Omental fat pad (tissue), 4 donors: ENCODE measurements around the gene DSE. TPM values are rescaled to one million over a fixed set of nuclear protein-coding genes. Genes with fewer than 3 reads are reported as not detected.

Source experiments
- ATAC-seq: fragments of 150-250 bp; one replicate; pipeline ENCODE4 v1.9.1; 2016; ENCODE audit warnings: mild to moderate bottlenecking, moderate library complexity; ENCODE audit not compliant: low FRiP score
- DNase-seq: peaks from one replicate; pipeline ENCODE4 v3.0.0-alpha.2; 2019; ENCODE audit warnings: low spot score
- total RNA-seq, 4 donors: library from RNA; depleted of rRNA; stranded (reverse); fragments of >200 nt; gene quantifications; one replicate each; pipeline ENCODE4 v1.1.0, GENCODE V29; 2016
- TF ChIP-seq, protein P1 (sequence below), 3 donors: fragments of 450-650 bp; IDR thresholded peaks; one replicate each; pipeline ENCODE4 v1.5.1; 2016 to 2017; ENCODE audit warnings: antibody characterized with exemption in 3 of 3, mild to moderate bottlenecking in 3 of 3, moderate library complexity in 2 of 3

DSE gene
- total RNA-seq, 4 donors from 2014 or later = 80.9 to 145 (median 100) TPM

DNA sequence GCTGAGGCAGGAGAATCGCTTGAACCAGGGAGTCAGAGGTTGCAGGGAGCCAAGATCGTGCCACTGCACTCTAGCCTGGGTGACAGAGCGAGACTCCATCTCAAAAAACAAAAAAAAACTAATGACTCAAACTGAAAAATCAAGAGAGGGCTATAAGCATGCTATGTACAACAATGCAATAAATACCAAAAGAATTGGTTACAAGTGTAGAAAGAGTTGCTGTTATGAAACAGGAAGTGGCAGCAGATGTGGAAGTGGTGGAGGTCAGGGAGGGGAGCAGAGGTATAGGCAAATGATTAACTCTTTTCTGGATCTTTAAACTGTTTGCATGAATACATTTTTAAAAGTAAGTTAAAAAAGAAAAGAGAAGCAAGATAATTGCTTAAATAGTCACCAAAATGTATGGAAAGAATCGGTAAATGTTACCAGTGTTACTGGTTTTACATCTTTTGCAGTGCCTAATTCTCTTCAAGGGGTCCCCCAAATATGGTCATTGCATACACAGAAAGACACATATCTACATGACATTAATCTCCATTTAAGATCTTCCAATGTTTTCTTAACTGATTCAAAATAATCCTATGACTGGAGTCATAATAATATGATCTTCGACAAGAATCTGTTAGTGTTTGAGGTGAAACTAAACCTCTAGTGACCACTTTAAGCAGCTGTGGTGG is 105.4 kb downstream of the DSE start:
- DNase-seq (no peak), ATAC-seq (no peak)
- TF ChIP-seq, protein P1, sequence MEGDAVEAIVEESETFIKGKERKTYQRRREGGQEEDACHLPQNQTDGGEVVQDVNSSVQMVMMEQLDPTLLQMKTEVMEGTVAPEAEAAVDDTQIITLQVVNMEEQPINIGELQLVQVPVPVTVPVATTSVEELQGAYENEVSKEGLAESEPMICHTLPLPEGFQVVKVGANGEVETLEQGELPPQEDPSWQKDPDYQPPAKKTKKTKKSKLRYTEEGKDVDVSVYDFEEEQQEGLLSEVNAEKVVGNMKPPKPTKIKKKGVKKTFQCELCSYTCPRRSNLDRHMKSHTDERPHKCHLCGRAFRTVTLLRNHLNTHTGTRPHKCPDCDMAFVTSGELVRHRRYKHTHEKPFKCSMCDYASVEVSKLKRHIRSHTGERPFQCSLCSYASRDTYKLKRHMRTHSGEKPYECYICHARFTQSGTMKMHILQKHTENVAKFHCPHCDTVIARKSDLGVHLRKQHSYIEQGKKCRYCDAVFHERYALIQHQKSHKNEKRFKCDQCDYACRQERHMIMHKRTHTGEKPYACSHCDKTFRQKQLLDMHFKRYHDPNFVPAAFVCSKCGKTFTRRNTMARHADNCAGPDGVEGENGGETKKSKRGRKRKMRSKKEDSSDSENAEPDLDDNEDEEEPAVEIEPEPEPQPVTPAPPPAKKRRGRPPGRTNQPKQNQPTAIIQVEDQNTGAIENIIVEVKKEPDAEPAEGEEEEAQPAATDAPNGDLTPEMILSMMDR (IDR thresholded peaks at IDR 0.05) = no peak

DNA sequence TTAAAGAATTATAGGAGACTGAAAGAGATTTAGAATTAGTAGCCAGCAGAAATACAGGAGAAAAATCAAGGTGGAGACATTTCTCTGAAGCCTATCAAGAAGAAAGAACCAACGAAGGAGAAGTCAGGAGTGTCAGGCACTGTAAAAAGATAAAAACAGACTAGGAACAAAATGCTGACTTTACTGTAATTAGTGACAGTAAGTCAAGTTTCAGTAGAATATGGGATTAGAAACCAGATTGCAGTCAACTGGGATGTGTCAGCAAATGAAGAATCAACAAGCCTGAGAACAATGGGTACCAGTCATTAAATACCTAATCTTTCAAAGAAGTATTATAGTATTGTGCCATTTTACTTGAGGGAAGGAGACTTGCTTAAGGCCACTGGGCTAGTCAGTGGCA is 112.0 kb downstream of the DSE start:
- ATAC-seq (no peak), DNase-seq (no peak)
- TF ChIP-seq, protein P1 (IDR thresholded peaks at IDR 0.05) = no peak

DNA sequence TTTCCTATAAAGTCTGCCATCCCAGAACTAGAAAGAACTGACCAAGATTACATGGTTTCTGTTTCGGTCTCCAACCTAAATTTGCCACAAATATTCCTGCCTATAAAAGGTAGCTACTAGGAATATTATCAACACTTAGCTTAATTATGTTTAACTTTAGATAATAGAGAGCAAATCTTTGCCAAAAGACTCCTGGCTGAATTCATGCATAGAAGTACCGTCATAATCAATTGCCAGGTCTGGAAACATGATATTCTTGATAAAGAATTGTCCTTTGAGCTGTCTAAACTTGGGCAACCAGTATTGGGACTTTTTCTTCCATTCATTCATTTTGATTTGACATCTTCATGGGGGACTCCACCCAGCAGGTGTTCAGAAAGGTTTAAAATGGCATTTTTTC is 112.9 kb downstream of the DSE start:
- DNase-seq = no peak
- ATAC-seq = no peak
- TF ChIP-seq, protein P1 (IDR thresholded peaks at IDR 0.05) = no peak

DNA sequence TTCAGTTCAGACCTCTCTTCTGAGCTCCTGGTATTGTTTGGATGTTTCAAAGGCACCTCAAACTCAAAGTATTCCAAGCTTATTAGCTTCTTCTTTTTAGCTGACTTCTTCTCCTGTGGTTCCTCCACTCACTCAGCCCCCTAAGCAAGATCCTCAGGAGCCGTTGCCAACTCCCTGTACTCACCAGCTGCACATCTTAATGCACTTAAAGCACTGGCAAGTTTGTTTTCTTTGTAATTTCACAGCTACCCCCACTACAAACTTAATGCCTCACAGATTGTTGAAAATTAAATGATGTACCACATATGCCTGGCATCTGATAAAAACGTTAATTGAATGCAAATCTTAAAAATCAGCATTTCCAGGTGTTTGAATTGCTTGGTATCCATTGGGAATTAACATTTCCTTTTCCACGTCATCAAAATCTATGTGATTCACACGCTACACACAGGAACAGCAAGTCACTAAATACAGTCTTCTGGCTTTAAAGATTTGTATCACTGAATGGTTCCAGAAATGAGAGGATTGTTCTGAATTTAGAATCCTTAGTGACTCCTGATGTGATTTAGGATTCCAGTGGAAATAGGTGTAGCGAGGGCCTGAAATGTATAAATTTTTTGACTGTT is 114.9 kb downstream of the DSE start:
- ATAC-seq (no peak), DNase-seq (no peak)
- TF ChIP-seq, protein P1 (IDR thresholded peaks at IDR 0.05) = no peak

DNA sequence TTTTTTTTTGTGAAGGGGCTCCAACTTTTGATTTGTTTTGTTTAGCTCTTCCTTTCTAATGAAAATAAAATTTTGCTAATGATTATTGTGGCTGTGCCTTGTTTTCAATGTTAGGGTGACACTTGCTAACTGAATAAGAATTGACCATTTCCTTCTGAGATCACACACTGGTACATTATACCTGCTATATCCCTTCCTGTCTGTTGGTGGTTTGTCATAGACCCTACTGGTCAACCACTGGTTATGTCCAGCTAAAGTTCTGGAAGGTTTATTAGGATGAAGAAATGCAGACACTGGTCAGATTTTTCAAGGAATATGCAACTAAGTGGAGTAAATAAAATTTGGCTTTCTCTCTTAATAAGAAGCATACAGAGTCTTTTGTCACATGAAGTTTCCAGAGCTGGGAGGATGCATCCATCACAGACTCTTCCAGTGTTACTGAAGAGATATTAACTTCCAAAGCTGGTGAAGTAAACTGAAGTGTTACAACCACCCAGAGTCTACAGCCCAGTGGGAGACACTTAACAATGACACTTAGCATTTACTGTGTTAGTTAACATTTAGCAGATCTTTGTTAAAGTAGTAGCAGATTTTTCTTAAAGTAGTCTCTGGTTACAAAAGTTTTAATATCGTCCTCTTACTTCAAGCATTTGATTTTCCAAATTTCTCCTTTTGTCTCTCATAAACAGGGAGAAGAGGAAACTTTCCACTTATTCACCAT is 121.0 kb downstream of the DSE start:
- DNase-seq (no peak), ATAC-seq (no peak)
- TF ChIP-seq, protein P1 (IDR thresholded peaks at IDR 0.05) = no peak

DNA sequence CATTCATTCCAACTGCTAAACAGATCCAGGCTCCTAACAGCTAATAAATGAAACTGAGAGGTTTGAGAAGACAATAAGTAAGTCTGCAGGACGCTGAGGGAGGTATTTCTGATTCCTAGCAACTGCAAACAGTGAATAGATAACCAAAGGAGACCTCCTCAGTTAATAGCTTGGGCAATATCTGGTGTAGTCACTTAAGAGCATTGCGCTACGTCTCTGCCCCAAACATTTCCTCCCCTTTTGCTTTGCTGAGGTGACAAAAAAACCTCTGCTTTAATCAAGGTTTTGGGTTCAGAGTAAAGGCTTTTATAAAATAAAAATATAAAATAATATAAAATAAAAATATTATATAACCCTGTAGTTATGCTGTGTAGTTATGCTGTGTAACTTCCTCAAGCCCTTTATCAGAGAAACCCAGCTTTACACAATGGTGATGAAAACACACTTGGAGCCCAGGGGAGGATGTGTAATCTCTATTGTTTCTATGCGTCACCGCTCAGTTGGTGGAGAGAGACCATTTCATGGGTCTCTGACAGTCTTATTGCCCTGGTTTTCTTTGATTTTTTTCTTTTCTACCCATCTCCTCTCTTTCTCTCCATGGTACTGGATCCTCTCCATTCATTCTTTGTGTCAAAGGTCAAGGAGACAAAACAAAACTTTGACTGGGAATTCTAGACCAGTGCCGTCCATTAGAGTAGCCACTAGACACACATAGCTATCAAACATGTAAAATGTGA is 121.8 kb downstream of the DSE start:
- DNase-seq (no peak), ATAC-seq (no peak)
- TF ChIP-seq, protein P1 (IDR thresholded peaks at IDR 0.05) = no peak

Other genes starting within 250 kb of the DSE start
- gene COL10A1, start 244.8 kb upstream of the DSE start, total RNA-seq = not detected
- gene TSPYL4, start 116.9 kb upstream of the DSE start, total RNA-seq = 10 to 100 TPM in 2 of 4 donors, 1 to 10 TPM in 2; 8.0 to 13.4 (median 9.5) TPM
- 10 to 100 TPM; 43.5 to 94.0 (median 65.1) TPM for gene TSPYL1, start 91.0 kb upstream of the DSE start, total RNA-seq
- 1 to 10 TPM; 1.6 to 9.5 (median 5.3) TPM for gene CALHM6, start 90.4 kb downstream of the DSE start, total RNA-seq
- 1 to 10 TPM in 3 of 4 donors, under 1 TPM in 1; 0.48 to 6.0 (median 1.4) TPM for gene CALHM5, start 140.7 kb downstream of the DSE start, total RNA-seq
- gene TRAPPC3L, start 174.7 kb downstream of the DSE start, total RNA-seq = under 1 TPM in 1 of 4 donors, not detected in 3; 0.63 TPM
- not detected for gene CALHM4, start 182.8 kb downstream of the DSE start, total RNA-seq
- gene RWDD1, start 200.6 kb downstream of the DSE start, total RNA-seq = 10 to 100 TPM; 28.2 to 44.7 (median 40.2) TPM
- 1 to 10 TPM in 1 of 4 donors, under 1 TPM in 2, not detected in 1; 0.47 to 2.0 (median 0.84) TPM for gene RSPH4A, start 245.5 kb downstream of the DSE start, total RNA-seq